Sigmoid colon (tissue), 4 donors: Measurements from ENCODE around the gene ZFHX2.

Experiments
- EP300 ChIP-seq, 4 donors: sonication (generic); formaldehyde crosslinking; IDR thresholded peaks; one replicate each; pipeline ENCODE4 v1.6.1; 2017; ENCODE audit warnings: antibody characterized with exemption in 4 of 4
- POLR2A ChIP-seq, 2 donors: fragments of 450-650 bp; IDR thresholded peaks; one replicate each; pipeline ENCODE4 v1.6.1; 2016; ENCODE audit warnings: antibody characterized with exemption in 2 of 2, mild to moderate bottlenecking in 2 of 2, moderate library complexity in 2 of 2
- TF ChIP-seq, protein P1 (sequence below), 4 experiments: fragments of 450-650 bp in 3 of 4; fragments of 200-600 bp in 1 of 4; IDR thresholded peaks; one replicate each; pipeline ENCODE4 v1.5.1; 2016 to 2019; ENCODE audit warnings: antibody characterized with exemption in 4 of 4, mild to moderate bottlenecking in 3 of 4, moderate library complexity in 2 of 4

DNA sequence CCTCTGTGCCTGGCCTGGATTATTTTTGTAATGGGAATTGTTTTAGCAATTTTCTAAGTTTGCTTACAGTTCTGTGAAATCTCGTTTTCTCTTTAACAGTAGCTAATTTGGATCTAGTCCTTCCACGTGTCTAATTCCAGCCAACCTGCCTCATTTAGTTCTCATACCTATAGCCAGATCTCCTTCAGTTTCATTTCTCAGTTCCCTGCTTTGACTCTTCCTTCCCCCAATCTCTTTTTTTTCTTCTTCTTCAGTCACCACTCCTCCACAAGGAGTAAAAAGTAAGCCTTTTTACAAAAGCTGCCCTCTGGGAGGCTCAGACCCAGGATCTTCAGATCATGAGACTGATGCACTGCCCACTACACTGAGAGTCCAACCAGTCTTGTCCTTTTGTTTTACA lies 6.0 kb upstream of the ZFHX2 start:
- TF ChIP-seq EP300 (IDR thresholded peaks at IDR 0.05) (no peak), POLR2A (IDR thresholded peaks at IDR 0.05) (no peak)
- TF ChIP-seq, protein P1, sequence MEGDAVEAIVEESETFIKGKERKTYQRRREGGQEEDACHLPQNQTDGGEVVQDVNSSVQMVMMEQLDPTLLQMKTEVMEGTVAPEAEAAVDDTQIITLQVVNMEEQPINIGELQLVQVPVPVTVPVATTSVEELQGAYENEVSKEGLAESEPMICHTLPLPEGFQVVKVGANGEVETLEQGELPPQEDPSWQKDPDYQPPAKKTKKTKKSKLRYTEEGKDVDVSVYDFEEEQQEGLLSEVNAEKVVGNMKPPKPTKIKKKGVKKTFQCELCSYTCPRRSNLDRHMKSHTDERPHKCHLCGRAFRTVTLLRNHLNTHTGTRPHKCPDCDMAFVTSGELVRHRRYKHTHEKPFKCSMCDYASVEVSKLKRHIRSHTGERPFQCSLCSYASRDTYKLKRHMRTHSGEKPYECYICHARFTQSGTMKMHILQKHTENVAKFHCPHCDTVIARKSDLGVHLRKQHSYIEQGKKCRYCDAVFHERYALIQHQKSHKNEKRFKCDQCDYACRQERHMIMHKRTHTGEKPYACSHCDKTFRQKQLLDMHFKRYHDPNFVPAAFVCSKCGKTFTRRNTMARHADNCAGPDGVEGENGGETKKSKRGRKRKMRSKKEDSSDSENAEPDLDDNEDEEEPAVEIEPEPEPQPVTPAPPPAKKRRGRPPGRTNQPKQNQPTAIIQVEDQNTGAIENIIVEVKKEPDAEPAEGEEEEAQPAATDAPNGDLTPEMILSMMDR (IDR thresholded peaks at IDR 0.05): no peak
